HUES6 (cell line): ENCODE data around the gene WDR76.

Source experiments
- H3K27ac ChIP-seq: 2 replicates; pipeline ENCODE4 v1.7.0; 2013; ENCODE audit warnings: low read depth, mild to moderate bottlenecking, low read length, inconsistent platforms
- H3K27me3 ChIP-seq: 2 replicates; pipeline ENCODE4 v1.6.1; 2013; ENCODE audit warnings: low read length; ENCODE audit not compliant: control insufficient read depth, insufficient read depth
- H3K36me3 ChIP-seq: 2 replicates; pipeline ENCODE4 v1.6.1; 2013; ENCODE audit warnings: low read length; ENCODE audit not compliant: control insufficient read depth, insufficient read depth
- H3K4me1 ChIP-seq: 2 replicates; pipeline ENCODE4 v1.6.1; 2013; ENCODE audit warnings: low read length; ENCODE audit not compliant: control insufficient read depth, insufficient read depth
- H3K4me3 ChIP-seq: 2 replicates; pipeline ENCODE4 v1.5.1; 2013; ENCODE audit warnings: low read depth, low read length
- H3K9ac ChIP-seq: one replicate; pipeline ENCODE4 v1.6.1; 2013; ENCODE audit warnings: mild to moderate bottlenecking, low read length
- H3K9me3 ChIP-seq: 2 replicates; pipeline ENCODE4 v1.6.1; 2013; ENCODE audit warnings: low read depth, low read length; ENCODE audit not compliant: control insufficient read depth, insufficient read depth

The WDR76 gene

DNA sequence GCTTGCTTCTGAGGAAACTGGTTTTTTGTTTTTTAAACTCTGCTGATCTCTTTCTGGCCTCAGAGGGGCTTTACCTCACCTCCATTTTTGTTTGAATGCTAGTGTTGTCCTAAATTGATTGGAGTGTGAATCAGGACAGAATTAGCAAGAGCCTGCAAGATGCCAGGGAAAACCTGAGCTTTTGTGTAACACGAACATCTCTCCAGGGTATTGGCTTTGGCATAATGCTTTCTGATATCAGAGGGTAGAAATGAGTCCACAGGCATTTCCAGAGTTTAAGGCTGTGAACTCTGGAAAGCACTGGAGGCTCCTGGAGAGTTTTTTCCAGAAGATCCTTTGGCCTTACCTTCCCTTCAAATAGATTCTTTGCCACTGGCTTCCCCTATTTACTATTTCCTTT lies 87.1 kb downstream of the WDR76 start:
- H3K9me3 ChIP-seq: no peaks in the 10 kb centered on the region
- H3K4me1 ChIP-seq: peaks cover 12% of the 10 kb centered on the region; the same call in 1 of the 2 replicates
- no peaks in the 10 kb centered on the region for H3K27me3 ChIP-seq
- H3K9ac ChIP-seq: no peak overlapping the region
- H3K4me3 ChIP-seq: no peak overlapping the region
- H3K36me3 ChIP-seq: peaks cover 3% of the 10 kb centered on the region; the same call in 1 of the 2 replicates
- no peak overlapping the region for H3K27ac ChIP-seq

- Histone ChIP-seq H3K9me3 (no peaks in the 10 kb centered on the region), H3K4me1 (peaks cover 27% of the 10 kb centered on the region), H3K27ac (no peak overlapping the region), H3K9ac (no peak overlapping the region), H3K27me3 (no peaks in the 10 kb centered on the region), H3K4me3 (no peak overlapping the region), H3K36me3 (peaks cover 3% of the 10 kb centered on the region; the same call in 1 of the 2 replicates)
Observed at GRCh38 chr15:43915631-43916325, 89.0 kb downstream of the WDR76 start.

- Histone ChIP-seq H3K27me3 (no peaks in the 10 kb centered on the region), H3K4me1 (peaks cover 31% of the 10 kb centered on the region), H3K9ac (no peak overlapping the region), H3K27ac (no peak overlapping the region), H3K9me3 (no peaks in the 10 kb centered on the region), H3K4me3 (no peak overlapping the region), H3K36me3 (peaks cover 3% of the 10 kb centered on the region; the same call in 1 of the 2 replicates)
Observed at GRCh38 chr15:43916326-43916660, 89.5 kb downstream of the WDR76 start.
